ENCODE data around the gene ROR2. TPM values are rescaled to one million over a fixed set of nuclear protein-coding genes. Genes with fewer than 3 reads are reported as not detected.

ROR2 gene
- polyA plus RNA-seq, 1 experiment = 9.7 TPM

DNA sequence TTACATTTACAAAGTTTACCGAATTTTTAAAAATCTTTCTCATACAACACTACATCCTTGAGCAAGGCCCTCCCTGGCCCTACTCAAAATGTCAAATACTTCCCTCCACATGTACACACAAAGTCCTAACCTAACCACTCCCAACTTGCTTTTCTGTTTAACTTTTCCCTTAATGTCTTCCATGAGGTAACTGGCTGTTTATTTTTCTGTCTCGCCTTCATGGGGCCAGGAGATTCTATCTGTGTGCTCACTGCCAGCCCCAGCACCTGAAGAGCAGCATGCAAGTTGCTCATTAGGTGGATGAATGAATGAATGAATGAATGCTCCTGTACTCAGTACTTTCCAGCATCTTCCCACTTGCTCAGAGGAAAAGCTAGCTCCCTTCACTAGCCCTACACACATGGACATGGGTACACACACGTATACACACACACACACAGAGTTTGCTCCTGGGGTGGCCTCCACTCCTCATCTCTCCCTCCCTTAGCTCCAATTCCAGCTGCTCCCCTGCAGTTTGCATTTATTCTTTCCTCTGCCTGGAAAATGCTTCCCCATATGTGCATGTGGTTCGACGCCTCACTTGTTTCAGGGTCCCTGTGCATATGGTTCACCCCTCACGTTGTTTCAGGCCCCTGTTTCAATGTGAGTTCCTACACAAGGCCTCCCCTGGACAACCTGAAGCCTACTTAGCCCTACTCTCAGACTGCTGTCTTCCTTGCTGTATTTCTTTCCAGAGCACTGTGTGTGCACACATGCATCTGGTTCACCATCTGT is 165.2 kb downstream of the ROR2 start:
- no peak for DNase-seq (ENCODE audit: low read depth, low spot score)
- Histone ChIP-seq H3K27me3 (ENCODE audit: control insufficient read depth, insufficient read depth, low read length) (peaks cover 3% of the 10 kb centered on the region), H3K4me3 (ENCODE audit: low read depth, low read length) (no peak overlapping the region), H3K9me3 (ENCODE audit: control insufficient read depth, insufficient read depth, low read length) (peaks cover 7% of the 10 kb centered on the region), H3K27ac (ENCODE audit: low read depth, low read length) (no peak overlapping the region)
- POLR2A ChIA-PET = interaction anchor here (0.8 kb wide), 1 partner anchor 9 kb away, joined by 4 read pairs; no protein-coding TSS in a partner anchor
- TF ChIP-seq, protein P1, sequence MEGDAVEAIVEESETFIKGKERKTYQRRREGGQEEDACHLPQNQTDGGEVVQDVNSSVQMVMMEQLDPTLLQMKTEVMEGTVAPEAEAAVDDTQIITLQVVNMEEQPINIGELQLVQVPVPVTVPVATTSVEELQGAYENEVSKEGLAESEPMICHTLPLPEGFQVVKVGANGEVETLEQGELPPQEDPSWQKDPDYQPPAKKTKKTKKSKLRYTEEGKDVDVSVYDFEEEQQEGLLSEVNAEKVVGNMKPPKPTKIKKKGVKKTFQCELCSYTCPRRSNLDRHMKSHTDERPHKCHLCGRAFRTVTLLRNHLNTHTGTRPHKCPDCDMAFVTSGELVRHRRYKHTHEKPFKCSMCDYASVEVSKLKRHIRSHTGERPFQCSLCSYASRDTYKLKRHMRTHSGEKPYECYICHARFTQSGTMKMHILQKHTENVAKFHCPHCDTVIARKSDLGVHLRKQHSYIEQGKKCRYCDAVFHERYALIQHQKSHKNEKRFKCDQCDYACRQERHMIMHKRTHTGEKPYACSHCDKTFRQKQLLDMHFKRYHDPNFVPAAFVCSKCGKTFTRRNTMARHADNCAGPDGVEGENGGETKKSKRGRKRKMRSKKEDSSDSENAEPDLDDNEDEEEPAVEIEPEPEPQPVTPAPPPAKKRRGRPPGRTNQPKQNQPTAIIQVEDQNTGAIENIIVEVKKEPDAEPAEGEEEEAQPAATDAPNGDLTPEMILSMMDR (IDR thresholded peaks at IDR 0.05; ENCODE audit: low read depth, low read length) = no peak
- CTCF ChIA-PET = no interaction called here

DNA sequence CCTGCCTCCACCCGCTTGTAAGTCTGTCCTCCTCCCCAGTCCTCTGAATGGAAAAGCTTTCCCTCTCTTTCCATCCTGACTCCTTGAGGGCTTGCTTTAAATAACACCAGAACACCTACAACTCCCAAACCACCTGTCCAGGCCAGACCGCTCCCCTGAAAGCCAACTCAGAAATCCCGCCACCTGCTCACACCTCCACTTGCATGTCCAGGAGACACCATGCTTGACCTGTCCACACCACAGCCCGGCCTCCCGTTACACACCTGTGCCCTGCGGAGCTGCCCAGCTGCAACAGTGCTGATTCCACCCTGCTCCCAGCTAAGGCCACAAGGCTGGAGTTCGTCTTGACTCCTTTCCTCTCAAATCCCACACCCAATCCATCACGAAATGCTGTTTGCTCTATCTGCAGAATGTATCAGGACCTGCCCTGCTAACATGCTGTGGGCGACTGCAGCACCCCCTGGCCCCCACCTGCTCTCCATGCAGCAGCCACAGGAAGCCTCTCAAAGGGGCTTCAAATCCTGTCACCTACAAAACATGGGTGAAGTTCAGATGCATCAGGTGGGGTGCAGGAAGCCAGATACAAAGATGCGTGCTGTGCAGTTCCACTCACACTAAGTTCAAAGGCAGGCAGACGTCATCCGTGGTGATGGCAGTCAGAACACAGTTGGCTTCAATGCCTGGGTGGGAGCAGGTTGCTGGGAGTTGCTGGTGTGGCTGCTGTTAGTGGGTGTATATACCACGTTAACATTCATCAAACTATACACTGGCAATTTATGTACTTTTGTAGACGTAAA is 166.0 kb downstream of the ROR2 start:
- CTCF ChIA-PET = no interaction called here
- POLR2A ChIA-PET = interaction anchor here (0.8 kb wide), 1 partner anchor 8 kb away, joined by 4 read pairs; no protein-coding TSS in a partner anchor
- Histone ChIP-seq H3K27me3 (ENCODE audit: control insufficient read depth, insufficient read depth, low read length) (peaks cover 3% of the 10 kb centered on the region), H3K4me3 (ENCODE audit: low read depth, low read length) (no peak overlapping the region), H3K27ac (ENCODE audit: low read depth, low read length) (no peak overlapping the region), H3K9me3 (ENCODE audit: control insufficient read depth, insufficient read depth, low read length) (peaks cover 7% of the 10 kb centered on the region)
- DNase-seq (ENCODE audit: low read depth, low spot score) = no peak
- TF ChIP-seq, protein P1 (IDR thresholded peaks at IDR 0.05; ENCODE audit: low read depth, low read length) = no peak

DNA sequence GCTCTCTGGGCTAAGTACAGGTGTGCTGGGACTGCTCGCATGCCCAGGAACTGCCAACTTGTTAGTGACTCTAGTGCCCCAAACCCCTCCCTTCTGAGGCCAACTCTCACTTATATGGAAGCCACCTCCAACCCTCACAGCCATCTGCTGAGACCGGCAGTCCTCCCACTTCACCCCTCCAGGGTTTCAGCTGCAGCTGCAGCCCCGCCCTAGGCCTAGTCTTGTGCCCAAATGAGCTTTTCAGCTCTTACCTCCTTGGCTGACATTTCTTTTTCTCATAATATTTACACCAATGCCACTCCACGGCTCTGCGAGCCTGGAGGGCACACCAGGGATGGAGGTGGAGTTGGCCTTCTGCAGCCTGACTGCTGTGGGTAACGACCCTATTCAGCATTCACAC is 166.6 kb downstream of the ROR2 start:
- CTCF ChIA-PET = no interaction called here
- H3K27me3 ChIP-seq (ENCODE audit: control insufficient read depth, insufficient read depth, low read length) = peaks cover 3% of the 10 kb centered on the region
- DNase-seq (ENCODE audit: low read depth, low spot score) = no peak
- no peak overlapping the region for H3K4me3 ChIP-seq (ENCODE audit: low read depth, low read length)
- no peak overlapping the region for H3K27ac ChIP-seq (ENCODE audit: low read depth, low read length)
- POLR2A ChIA-PET = no interaction called here
- H3K9me3 ChIP-seq (ENCODE audit: control insufficient read depth, insufficient read depth, low read length) = peaks cover 7% of the 10 kb centered on the region
- TF ChIP-seq, protein P1 (IDR thresholded peaks at IDR 0.05; ENCODE audit: low read depth, low read length) = no peak

DNA sequence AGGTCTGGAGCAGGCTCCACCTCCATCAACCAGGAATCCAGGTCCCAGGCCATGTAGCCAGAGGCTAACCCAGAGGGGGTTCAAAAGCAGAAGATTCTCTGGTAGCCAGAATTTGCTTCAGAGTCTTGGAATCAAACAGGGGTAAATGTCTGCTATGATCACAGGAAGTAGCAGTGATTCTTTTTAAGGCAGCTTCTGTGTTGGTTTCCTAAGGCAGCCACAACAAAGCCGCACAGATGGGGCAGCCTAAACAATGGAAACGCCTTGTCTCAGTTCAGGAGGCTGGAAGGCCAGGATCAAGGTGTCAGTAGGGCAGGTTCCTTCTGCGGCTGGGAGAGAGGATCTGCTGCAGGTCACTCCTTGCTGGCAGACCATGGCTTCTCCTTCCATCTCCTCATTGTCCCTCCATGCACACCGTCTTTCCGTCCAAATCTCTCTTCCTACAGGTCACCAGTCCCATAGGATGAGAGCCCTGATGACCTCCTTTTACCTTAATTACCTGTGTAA is 167.3 kb downstream of the ROR2 start:
- ChIA-PET CTCF (no interaction called here), POLR2A (no interaction called here)
- Histone ChIP-seq H3K9me3 (ENCODE audit: control insufficient read depth, insufficient read depth, low read length) (peaks cover 7% of the 10 kb centered on the region), H3K4me3 (ENCODE audit: low read depth, low read length) (no peak overlapping the region), H3K27ac (ENCODE audit: low read depth, low read length) (no peak overlapping the region), H3K27me3 (ENCODE audit: control insufficient read depth, insufficient read depth, low read length) (peaks cover 3% of the 10 kb centered on the region)
- no peak for DNase-seq (ENCODE audit: low read depth, low spot score)
- TF ChIP-seq, protein P1 (IDR thresholded peaks at IDR 0.05; ENCODE audit: low read depth, low read length) = no peak

DNA sequence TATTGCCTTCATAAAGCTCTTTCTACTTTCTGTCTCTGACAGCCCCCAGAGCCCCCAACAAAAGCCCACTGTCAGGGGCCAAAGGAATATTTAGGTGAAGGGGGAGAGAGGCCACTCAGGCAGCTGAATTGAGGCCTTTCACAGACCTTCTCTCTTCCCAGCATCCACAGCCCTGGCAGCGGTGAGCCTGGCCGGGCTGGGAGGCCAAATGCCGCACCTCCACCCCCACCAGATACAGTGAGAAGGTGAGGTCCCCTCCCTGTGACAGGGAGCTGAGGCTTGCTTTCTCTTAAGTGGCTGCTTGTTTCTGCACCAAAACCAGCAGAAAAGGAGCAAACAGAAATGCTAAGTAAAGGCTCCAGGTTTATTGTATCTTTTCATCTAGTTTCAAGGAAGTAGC is 168.1 kb downstream of the ROR2 start:
- TF ChIP-seq, protein P1 (IDR thresholded peaks at IDR 0.05; ENCODE audit: low read depth, low read length) = no peak
- H3K4me3 ChIP-seq (ENCODE audit: low read depth, low read length) = no peak overlapping the region
- no peak for DNase-seq (ENCODE audit: low read depth, low spot score)
- POLR2A ChIA-PET = no interaction called here
- CTCF ChIA-PET = no interaction called here
- peaks cover 7% of the 10 kb centered on the region for H3K9me3 ChIP-seq (ENCODE audit: control insufficient read depth, insufficient read depth, low read length)
- H3K27me3 ChIP-seq (ENCODE audit: control insufficient read depth, insufficient read depth, low read length) = peaks cover 3% of the 10 kb centered on the region
- H3K27ac ChIP-seq (ENCODE audit: low read depth, low read length) = no peak overlapping the region

Data from AG04450 (cell line).